ENCODE data around the gene GLCCI1. TPM values are rescaled to one million over a fixed set of nuclear protein-coding genes. Genes with fewer than 3 reads are reported as not detected.

Gene GLCCI1
- total RNA-seq, result 23.7 TPM

DNA sequence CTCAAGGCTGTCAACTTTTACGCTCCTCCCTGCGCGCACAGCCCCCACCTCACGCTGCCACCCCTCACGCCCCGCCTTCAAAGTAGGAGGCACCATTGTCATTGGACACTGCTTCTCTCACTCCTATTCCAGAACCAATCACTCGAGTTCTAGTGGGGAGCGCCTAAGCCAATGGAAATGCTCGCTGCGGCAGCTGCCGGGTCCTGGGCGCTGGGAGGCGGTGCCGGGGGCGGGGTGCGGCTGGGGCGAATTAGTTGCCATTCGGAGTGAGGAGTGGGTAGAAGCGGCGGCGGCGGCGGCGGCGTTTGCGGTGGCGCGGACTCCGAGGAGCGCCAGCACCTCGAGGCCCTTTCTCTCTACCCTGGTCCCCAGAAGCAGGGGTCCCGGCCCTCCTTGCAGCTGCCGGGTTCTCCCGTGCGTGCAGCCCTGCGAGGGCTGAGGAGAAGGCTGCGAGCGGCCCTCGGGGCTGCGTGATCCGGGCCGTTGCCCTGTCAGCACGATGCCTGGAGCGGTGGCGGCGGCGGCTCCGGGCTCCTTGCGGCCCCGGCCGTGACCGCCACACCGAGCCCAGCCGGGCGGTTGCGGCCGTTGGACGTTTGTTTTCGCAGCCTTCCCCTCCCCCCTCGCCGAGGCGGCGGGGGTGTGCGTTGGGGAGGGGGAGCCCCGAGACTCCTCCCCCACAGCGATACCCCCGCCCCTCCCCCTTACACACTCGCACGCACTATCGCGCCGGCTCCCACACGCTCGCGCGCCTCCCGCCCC, at the start of gene GLCCI1:
Gene GLCCI1, plus strand, starts transcription at position 253 of the 762 bp plus-strand sequence. CDS start 555 bp downstream, outside the sequence.
- DNase-seq, result peak; percentile 98

DNA sequence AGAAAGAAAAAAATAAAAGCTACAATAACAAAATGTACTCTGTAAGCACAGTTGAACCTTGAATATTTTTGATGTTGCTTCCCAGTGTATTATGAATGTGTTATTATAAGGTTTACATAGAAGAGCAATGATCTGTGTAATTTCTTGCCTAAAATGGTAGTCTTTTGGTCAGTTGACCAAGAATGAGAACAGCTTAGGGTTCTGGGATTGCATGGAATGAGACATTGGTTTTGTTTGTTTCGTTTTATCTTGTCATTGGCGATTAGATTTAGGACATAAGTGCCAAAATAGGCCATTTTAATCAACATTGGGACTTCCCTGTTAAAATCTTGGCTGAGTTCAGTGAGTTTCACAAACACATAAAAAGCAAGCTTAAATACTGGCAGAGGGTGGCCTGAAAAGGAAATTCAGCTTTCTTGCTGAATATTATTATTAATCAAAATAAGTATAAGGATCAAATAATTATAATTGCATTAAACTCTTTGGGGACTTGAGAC, 49.1 kb upstream of the GLCCI1 start:
- no peak for DNase-seq

DNA sequence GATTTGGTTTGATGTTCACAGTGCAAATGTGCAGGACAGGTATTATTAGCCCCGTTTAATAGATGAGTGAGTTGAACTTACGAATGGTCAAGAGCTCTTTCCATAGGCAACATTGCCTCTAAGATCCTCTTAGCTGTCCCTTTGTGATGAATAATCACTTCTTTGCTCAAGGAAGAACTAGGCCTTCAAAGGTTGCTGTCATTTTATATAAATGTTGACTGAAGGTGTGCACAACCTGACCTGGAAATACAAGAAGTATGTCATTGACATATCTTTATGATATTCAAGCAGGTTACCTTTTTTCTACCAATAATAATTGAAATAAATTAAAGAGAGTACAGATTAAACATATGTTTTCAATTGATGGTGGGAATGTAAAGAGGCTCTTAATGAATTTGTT, 48.5 kb upstream of the GLCCI1 start:
- no peak for DNase-seq

DNA sequence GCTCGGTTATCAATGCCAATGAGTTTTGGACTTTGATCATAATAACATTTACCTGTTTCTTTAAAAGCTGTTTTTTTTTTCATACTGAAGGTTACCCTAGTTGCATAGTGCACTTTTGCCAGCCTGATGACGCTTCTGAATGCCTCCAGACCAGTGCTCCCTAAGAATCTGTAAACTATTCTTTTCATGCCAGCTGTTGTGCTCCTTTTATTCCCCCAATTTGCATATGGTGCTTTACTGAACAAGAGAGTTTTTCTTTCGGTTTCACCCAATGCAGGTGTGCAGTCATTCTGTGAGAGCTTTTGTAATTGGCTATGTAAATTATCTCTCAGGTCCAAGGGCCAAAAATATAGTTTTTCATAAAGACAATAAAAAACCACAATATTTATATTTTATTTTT, 48.1 kb upstream of the GLCCI1 start:
- DNase-seq, result no peak

DNA sequence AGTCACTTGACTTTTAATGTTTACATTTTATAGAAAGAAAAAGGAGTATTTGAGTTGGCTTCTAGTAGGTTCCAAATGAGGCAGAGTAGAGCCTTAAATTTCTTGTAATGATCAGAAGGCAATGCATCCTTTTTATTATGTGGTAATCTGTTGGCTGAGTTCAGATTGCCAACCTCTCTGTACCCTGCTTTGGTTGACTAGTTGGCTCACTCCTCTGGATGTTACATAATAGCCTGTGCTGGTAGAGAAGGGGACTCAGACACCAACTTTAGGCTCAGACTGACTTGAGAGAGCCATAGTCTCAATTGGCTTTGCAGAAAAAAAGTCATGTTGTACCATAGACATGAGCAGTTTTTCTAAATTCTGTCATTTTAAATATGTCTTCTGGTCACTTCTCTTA, 46.8 kb upstream of the GLCCI1 start:
- no peak for DNase-seq

DNA sequence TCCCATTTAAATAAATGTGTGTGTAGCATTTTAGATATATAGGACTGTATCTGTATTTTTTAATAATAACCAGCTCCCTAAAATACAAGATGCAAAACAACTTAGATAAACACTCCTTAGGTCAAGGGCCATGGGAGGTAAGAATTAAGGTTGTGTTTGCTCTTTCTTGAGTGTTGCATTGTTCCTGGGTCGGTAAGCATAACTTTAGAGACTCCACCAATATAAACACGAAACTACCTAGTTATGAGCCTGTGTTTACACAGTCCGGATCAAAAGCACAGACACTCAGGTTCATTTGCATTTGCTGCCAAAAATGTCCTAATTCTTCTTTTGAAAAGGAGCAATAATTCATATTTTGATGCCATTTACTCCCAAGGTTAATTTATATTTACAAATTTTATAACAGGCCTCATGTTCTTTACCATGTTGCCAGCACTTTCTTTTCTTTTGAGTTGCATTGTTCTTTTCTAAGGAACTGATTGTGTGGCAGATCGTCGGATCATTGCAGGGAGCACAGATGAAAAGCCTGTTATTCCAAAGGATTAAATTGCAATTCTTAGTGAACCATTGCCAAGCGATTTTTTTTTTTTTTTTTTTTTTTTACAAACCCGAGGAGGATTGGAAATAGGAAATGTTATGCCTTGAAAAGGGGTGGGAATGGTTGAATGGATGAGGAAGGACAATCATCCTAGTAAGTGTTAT, 45.8 kb upstream of the GLCCI1 start:
- DNase-seq, result no peak

DNA sequence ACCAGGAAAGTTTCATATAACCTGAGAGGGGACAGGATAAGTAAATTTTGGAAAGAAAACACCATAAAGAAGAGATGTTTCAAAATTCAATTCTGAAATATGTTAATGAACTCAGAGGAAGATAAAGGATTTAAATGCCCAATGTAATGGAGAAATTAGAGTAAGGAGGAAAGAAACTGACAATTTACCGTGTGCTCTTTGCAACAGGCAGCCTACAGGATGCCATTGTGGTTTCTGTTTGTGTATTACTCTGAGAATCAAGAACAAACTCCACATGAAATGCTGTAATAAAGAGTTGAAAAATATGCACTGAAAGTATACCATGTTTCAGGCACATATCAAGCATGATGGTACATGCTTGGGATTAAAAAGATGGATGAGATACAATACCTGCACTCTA, 44.8 kb upstream of the GLCCI1 start:
- DNase-seq, result no peak

DNA sequence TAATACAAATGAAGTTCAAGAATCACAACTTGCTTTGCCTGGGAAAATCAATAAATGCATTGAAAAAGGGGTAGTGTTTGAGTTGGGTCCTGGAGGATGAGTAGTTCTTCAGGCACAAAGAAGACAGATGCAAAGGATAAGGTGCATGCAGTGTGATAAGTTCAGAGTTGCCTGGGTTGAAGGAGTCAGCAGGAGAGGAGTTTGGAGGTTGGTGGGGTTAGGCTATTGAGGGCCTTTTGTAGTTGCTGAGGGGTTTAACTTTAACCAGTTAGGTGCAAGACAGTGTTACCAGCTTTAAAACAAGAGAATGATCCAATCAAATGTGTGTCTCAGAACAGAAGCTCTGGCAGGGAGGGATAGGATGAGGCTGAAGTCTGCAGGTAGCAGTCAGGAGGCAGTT, 44.3 kb upstream of the GLCCI1 start:
- DNase-seq, result no peak

DNA sequence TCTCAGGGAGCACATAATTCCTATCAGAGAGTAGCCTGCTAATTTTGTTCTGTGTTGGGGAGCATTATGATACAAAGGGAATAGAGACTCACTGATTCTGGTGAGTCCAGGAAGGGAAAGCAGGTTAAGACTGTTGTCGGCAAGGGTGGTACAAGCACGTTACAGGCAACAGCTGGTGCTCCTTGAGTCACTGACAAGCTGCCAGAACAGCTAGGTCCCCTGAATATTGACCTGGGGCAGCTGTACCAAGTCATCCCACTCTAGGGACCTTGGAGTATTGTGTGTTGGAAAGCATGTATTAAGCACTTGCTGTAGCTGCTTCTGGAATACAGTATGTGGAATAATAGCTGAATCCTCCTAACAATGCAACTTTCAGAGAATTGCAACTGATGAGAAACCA, 37.0 kb upstream of the GLCCI1 start:
- no peak for DNase-seq

DNA sequence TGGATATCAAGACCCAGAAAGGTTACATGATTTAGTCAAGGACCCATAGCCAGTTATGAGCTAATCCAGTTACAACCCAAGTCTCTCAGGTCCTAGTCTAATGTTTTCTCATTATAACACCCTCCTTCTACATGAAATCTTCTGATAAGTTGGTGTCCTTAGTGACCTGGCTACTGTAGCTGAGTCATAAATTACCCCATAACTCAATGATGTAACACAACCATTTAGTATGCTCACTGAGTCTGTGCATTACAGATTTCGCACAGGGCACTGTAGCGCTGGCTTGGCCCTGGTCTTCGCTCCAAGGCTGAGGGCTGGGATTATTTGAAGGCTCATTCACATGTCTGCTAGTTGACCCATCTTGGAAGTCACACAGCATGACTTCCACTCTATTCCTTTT, 36.0 kb upstream of the GLCCI1 start:
- DNase-seq, result no peak

DNA sequence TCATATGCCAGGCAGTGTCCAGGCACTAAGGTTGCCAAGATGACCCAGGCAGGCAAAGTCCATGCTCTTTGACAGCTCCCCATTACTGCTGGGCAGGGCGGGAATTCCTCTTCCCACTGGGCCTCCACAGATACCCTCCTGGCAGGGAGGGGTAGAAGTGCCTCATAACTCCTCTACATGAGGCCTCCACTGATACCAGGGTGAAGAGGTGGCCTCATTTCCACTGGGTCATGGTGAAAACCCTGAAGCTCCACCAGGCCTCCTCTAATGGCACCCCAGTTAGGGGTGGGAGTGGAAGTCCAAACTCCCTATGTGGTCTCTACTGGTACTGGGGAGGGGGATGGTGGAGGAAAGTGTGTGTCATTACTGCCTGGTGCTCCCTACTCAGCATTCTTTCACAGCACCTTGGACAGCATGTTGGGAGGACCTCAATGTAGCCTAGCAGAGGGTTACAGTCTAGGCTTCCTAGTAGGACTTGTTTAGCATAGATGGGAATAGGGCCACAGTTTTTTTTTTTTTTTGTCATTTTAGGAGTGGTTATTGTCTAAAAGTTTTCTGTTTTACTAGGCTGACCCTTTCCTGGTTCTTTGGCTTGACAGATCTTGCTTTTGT, 34.6 kb upstream of the GLCCI1 start:
- no peak for DNase-seq

DNA sequence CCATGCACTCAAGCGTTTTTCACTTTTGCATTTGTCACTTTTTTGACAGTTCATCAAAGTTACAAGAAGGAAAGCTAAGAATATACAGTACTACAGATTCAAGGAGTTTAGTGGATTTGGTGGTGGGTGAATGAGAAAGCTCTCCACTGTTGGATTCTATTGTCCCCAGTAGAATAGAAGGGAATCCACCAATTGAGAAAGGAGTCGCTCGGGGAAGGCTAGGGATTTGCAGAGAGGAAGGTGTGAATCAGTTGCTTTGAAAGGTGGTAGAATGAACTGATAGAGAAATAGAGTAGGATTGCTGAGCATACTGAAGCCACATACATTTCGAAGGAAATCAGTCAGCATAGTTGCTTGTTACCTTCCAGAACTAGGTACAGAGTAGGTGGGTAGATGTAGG, 33.7 kb upstream of the GLCCI1 start:
- DNase-seq, result no peak

DNA sequence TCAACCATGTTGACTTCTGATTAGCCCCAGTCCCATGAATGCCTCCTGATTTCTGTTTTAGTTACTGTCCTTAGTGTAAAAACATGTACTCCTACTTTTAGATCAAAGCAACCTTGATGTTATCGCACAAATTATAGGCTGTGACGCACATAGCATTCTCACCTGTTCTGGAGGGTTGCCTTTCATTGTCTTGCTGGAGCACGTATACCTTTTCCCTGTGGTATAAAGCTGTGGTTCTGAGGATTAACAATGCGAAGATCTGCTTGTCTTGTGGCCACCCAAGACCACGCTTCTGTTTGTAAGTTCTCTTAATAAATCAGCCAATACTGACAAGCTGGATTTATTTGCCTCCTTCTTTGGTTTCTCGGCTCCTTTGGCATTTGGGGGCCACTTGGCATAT, 30.1 kb upstream of the GLCCI1 start:
- no peak for DNase-seq

DNA sequence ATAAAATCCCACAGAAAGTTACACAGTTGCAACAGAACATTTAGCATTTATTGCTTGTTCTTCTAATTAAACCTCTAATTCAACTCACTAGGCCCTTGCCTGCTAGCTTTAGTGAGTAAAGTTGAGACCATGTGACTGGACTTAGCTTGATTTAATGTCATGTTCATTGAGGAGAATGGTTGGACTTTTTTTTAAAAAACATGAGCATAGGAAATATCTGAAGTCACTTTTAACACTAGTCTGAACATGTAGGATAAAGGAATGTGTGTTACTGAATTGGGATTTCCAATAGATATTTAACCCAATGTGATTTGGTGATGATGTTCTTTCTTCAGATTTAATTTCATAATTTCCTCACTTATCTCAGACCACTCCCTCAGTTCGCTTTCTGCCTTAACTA, 24.6 kb upstream of the GLCCI1 start:
- DNase-seq, result no peak

DNA sequence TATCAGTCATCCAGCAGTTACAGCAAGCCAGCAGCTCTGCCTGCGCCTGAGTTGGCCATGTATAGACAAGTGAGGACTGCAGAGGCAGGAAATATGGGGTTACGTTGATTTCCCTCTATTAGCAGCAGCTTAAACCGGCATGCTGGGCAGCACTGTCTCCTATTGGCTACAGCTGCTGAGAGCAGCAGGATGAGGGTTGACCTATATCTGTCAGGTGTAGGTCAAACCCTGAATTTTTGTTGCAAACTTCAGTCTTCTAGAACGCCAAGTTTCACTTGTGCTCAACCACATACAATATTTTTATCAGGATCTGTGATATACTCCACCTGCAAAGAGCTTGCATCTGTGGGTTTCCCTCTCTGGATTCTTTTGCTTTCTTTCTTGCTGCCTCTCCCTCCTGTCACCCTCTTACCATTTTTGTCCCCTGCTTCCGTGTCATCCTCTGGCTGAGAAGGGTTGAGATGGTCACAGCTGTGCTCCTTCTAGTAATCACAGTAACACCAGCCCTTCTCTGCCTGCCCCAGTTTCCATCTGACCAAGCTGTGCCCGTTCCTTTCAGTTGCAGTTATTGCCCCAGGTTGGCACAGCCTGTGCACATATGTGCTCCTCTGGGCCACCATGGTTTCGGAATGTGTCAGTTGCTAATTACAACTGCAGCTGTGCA, 23.8 kb upstream of the GLCCI1 start:
- DNase-seq, result no peak

DNA sequence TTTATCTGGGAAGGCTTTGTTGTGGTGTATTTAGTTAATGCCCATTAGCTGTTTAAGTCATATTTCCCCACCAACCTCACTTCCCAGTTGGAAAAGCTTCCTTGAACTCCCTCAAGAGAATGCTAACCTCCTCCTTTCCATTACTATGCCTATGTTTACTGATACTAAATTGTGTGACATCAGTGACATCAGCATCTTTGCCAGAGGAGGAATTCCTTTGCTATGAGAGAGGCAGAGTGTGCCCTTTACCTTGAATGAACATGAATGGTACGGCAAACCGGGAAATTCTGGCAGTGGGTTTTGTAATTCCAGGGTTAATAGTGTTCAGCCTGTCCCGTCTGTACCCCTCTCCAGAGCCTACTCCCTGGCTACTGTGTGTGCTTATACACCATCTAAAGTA, 22.1 kb upstream of the GLCCI1 start:
- no peak for DNase-seq

DNA sequence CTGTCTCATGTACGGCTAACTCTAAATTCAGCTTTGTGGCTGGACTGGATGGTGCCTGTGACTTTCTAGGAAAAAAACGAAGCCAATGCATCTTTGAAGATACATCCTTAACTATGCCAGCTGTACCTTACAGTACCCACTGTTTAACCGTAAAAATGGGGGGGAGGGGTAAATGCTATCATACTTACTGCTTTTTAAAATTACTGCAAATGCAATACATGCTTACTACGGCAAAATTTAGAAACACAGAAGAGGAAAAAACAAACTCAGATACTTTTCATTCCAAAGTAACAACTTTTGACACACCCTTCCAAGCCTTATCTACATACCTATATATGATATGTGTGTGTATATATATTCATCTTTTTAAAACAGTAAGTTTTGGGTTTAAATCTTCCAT, 20.4 kb upstream of the GLCCI1 start:
- DNase-seq, result no peak

DNA sequence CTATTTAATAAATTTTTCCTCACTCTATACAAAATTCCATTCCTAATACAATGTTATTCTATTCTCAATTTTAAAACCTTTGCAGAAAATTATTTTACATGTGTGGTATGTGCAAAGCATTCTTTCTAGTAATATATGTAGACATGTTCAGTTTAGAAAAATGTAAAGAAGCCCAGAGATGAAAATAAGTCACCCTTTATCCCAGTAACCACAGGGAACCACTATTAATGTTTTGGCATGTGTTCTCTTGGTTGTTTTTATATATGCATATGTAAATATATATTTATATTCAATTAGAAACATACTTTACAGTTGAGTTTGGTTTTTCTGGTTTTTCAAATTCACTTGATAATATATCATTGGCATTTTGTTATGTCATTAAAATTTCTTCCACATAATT, 14.8 kb upstream of the GLCCI1 start:
- no peak for DNase-seq

DNA sequence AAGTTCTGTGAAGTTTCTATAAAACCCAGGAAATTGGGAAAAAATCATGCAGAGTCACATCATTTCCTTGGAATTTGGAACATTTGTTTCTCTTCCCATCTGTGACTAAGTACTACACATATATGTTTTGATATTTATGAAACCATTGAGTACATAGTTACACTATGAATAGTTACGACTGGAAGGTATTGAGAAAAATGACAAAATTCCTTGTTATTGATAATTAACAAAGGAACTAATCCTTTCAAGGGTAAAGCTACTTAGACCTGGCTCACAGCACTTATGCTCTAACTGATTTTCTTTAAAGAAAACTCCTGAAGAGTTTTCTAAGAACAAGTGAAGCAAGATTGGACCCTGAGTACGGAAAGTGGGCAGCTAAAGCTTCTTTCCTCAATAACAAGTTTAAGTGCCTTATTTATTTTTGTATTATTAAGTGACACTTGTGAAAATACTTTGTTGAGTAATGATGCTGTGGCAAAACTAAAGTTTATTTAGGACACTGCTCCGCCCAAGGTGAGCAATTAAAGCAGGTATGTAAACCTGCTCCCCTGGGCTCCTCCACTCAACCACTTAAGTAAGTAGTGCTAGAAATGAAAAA, 12.0 kb upstream of the GLCCI1 start:
- no peak for DNase-seq

DNA sequence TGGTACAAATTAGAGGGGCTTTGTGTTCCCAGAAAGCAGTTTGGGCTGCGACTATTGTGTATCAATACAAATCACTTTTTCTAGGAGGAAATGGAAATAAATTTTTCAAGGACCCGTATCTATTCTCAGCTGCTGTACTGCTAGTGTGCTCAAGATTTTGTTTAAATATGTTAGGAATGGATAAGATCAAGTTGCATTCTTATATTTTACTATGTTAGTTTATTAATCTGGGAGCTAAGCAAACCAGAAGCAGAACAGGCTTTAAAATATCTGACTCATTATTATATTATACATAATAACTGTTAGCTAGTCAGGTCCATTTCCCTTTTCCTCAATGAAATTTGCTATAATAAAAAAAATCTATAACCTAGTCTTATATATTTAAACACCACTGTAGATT, 11.1 kb upstream of the GLCCI1 start:
- DNase-seq, result no peak

DNA sequence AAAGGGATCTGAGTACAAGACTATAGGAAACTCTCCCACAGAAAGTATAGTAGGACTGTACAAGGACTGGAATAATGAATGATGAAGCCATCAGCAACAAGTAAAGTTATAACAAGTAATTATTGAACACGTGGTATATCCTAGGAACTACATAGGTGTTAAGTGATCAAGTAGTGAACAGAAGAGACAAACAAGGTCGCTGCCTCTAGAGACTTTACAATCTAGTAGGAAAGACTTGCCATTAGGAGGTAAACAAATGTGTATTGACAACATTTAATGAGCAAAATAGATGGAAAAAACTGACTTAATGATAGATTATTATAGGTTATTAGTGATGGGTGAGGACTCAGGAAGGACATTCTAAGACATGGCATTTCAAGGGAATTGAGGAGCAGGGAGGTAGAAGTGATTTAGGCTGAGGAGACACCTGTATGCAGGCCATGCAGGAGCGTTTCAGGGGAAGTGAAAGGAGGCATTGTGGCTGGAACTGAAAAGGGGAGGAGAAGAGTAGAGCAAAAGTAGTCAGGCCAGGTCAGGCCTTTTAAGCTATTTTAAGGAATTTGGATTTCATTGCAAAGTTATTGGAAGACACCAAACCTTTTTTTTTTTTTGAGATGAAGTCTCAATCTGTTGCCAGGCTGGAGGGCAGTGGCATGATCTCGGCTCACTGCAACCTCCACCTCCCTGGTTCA, 8.5 kb upstream of the GLCCI1 start:
- no peak for DNase-seq

DNA sequence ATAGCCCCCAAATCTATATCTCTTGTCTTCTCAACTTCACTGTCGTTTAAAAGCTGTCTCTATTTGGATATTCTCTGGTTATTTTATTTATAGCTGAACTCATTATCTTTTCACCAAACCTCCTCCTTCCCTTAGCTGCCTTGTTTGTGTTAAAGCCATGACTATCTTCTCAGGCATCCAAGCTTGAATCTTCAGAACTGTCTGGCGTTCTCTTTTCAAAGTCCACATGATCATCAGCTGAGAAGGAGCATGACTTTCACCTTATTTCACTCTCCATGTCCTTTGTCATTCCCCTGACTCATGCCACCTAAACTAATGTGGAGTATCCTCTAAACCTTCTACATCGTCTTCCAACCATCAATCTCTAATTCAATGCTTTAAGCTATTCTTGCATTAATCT, 5.7 kb upstream of the GLCCI1 start:
- no peak for DNase-seq
